ENCODE data around the gene PAOX. TPM values are rescaled to one million over a fixed set of nuclear protein-coding genes. Genes with fewer than 3 reads are reported as not detected.

PAOX gene
- total RNA-seq, 1 donor from 2014 or later: 16.9 TPM

GRCh38 chr10:133368153-133368552 is 10.9 kb upstream of the PAOX start:
- TF ChIP-seq POLR2AphosphoS5 (IDR thresholded peaks at IDR 0.05; ENCODE audit: insufficient read depth in 1 of 2, low read depth in 1 of 2): no peak
- no peak for TF ChIP-seq POLR2A (IDR thresholded peaks at IDR 0.05)
- TF ChIP-seq CTCF (IDR thresholded peaks at IDR 0.05): no peak
- H3K27ac ChIP-seq: no peak overlapping the region
- H3K9me3 ChIP-seq: no peaks in the 10 kb centered on the region
- DNase-seq (ENCODE audit: extremely low spot score in 2 of 2): no peak
- no peaks in the 10 kb centered on the region for H3K27me3 ChIP-seq
- peaks cover 3 to 57% of the 10 kb centered on the region in 2 donors for H3K36me3 ChIP-seq
- peaks cover 14% of the 10 kb centered on the region for H3K4me1 ChIP-seq
- no peak overlapping the region for H3K4me3 ChIP-seq
- intact Hi-C loops (cut with DNase I): no loop called here

GRCh38 chr10:133370030-133370786 is 8.9 kb upstream of the PAOX start:
- H3K9me3 ChIP-seq: no peaks in the 10 kb centered on the region
- H3K4me1 ChIP-seq: peaks cover 19% of the 10 kb centered on the region
- peaks cover 3 to 45% of the 10 kb centered on the region in 2 donors for H3K36me3 ChIP-seq
- no peaks in the 10 kb centered on the region for H3K27me3 ChIP-seq
- intact Hi-C loops (cut with DNase I): no loop called here
- no peak overlapping the region for H3K4me3 ChIP-seq
- TF ChIP-seq CTCF (IDR thresholded peaks at IDR 0.05): no peak
- no peak for TF ChIP-seq POLR2A (IDR thresholded peaks at IDR 0.05)
- no peak for TF ChIP-seq POLR2AphosphoS5 (IDR thresholded peaks at IDR 0.05; ENCODE audit: insufficient read depth in 1 of 2, low read depth in 1 of 2)
- H3K27ac ChIP-seq: no peak overlapping the region
- DNase-seq (ENCODE audit: extremely low spot score in 2 of 2): no peak

- Histone ChIP-seq H3K4me3 (peak overlapping the region; percentile 71 to 80), H3K4me1 (peaks cover 21% of the 10 kb centered on the region), H3K36me3 (peaks cover 0 to 28% of the 10 kb centered on the region in 2 donors), H3K27ac (no peak overlapping the region), H3K27me3 (no peaks in the 10 kb centered on the region), H3K9me3 (no peaks in the 10 kb centered on the region)
- intact Hi-C loops (cut with DNase I): no loop called here
- no peak for DNase-seq (ENCODE audit: extremely low spot score in 2 of 2)
- no peak for TF ChIP-seq CTCF (IDR thresholded peaks at IDR 0.05)
- TF ChIP-seq POLR2A (IDR thresholded peaks at IDR 0.05): no peak
- TF ChIP-seq POLR2AphosphoS5 (IDR thresholded peaks at IDR 0.05; ENCODE audit: insufficient read depth in 1 of 2, low read depth in 1 of 2): no peak
These were observed 6.6 kb upstream of the PAOX start for GRCh38 chr10:133372507-133372906.

DNA sequence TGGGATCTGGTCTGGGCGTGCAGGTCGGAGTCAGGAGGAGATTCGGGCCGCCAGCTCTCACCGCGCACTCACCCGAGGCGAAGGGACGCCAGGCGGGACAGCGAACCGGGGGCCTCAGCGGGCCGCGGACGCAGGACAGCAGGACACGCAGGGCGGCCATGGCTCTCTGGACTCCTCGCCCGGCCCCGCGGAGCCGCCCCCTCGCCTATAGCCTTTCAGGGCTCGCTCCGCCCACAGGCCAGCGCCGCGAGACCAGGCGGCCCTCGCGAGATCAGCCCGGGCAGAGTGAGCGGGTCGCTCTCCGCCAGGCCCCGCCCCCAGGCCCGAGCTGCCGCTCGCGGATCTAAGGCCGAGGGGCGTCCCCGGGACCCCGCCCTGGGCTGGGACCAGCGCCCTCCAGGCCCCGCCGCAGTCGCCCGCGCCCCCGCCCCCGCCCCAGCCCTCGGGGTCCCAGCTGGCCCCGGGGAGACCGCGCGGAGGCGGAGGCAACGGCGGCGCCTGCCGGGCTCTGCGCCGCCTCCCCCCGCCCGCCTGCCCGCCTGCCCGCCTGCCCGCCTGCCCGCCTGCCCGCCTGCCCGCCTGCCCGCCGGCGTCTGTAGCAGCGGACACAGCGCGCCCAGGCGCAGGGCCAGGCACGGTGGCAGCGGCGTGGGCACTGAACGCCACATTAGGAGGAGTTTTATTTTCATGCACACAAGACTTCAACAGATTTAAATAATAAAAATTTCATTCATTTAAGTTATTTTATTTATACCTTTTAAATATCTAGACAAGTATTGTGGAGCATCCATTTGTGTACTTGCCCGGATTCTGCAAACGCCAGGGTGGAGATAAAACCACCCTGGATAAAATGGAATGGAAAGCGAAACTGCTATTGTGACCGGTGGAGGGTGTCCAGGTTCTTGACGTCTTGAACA is 5.6 kb upstream of the PAOX start, which contains the start of gene ECHS1:
ECHS1 (minus strand) TSS at position 181 of the 917 bp plus-strand sequence; CDS start at position 160, 21 bp downstream.
- H3K4me1 ChIP-seq: peaks cover 28% of the 10 kb centered on the region
- intact Hi-C loops (cut with DNase I): no loop called here
- peak within 1 kb of the TSS; percentile 51 for H3K27ac ChIP-seq
- H3K4me3 ChIP-seq: peak within 1 kb of the TSS; percentile 71 to 80
- TF ChIP-seq POLR2AphosphoS5 (IDR thresholded peaks at IDR 0.05; ENCODE audit: insufficient read depth in 1 of 2, low read depth in 1 of 2) (peak in 1 of 2 donors; percentile 58), POLR2A (IDR thresholded peaks at IDR 0.05) (peak in 1 of 2 donors; percentile 42), CTCF (IDR thresholded peaks at IDR 0.05) (no peak)
- DNase-seq (ENCODE audit: extremely low spot score in 2 of 2): no peak
- no peaks in the 10 kb centered on the region for H3K27me3 ChIP-seq
- H3K36me3 ChIP-seq: peaks cover 0 to 22% of the 10 kb centered on the region in 2 donors
- H3K9me3 ChIP-seq: no peaks in the 10 kb centered on the region
